Keratinocyte (primary cell): ENCODE data around the gene RALGPS1. TPM values are rescaled to one million over a fixed set of nuclear protein-coding genes. Genes with fewer than 3 reads are reported as not detected.

Source experiments
- DNase-seq: peaks from one replicate; pipeline ENCODE4 v3.0.0-alpha.2; 2011; ENCODE audit warnings: low read depth, missing footprints, low spot score
- FAIRE-seq: peaks from 2 replicates; lab custom pipeline; 2011; peaks lifted over from hg19 to GRCh38; lab: Jason Lieb, UNC
- H2AFZ ChIP-seq: 2 replicates; pipeline ENCODE4 v1.6.0; 2012; ENCODE audit warnings: low read length, control low read depth, inconsistent platforms; ENCODE audit not compliant: control insufficient read depth
- H3K27ac ChIP-seq: 2 replicates; pipeline ENCODE4 v1.5.1; 2011; ENCODE audit warnings: low read length; ENCODE audit not compliant: control insufficient read depth, insufficient read depth
- H3K27me3 ChIP-seq: 3 replicates; pipeline ENCODE4 v1.6.0; 2011; ENCODE audit warnings: low read length; ENCODE audit not compliant: control insufficient read depth, insufficient read depth; ENCODE audit errors: extremely low read depth
- H3K36me3 ChIP-seq, 2 experiments: 2 replicates in 1 of 2; 3 replicates in 1 of 2; pipeline ENCODE4 v1.5.1; 2011; ENCODE audit warnings: low read length in 2 of 2, mild to moderate bottlenecking in 1 of 2; ENCODE audit not compliant: control insufficient read depth in 2 of 2, insufficient read depth in 2 of 2; ENCODE audit errors: extremely low read depth in 1 of 2
- H3K4me1 ChIP-seq: 3 replicates; pipeline ENCODE4 v1.5.1; 2011; ENCODE audit warnings: low read length; ENCODE audit not compliant: control insufficient read depth, insufficient read depth; ENCODE audit errors: extremely low read depth
- H3K4me2 ChIP-seq: 3 replicates; pipeline ENCODE4 v1.6.0; 2011; ENCODE audit warnings: low read depth, low read length; ENCODE audit not compliant: control insufficient read depth, insufficient read depth; ENCODE audit errors: extremely low read depth
- H3K4me3 ChIP-seq, 3 experiments: fragments of 200-600 bp in 1 of 3; sonication (generic) in 1 of 3; 2 replicates in 2 of 3; 3 replicates in 1 of 3; pipeline ENCODE4 v1.5.1; 2011 to 2016; ENCODE audit warnings: low read length in 3 of 3, mild to moderate bottlenecking in 3 of 3, control low read depth in 2 of 3, inconsistent platforms in 1 of 3, low read depth in 1 of 3, mixed read lengths in 1 of 3, mixed run types in 1 of 3, moderate library complexity in 1 of 3; ENCODE audit not compliant: control insufficient read depth in 2 of 3, insufficient read depth in 2 of 3; ENCODE audit errors: extremely low read depth in 1 of 3
- H3K79me2 ChIP-seq: 2 replicates; pipeline ENCODE4 v1.6.0; 2012; ENCODE audit warnings: low read length; ENCODE audit not compliant: control insufficient read depth, insufficient read depth
- H3K9ac ChIP-seq: 3 replicates; pipeline ENCODE4 v1.6.0; 2011; ENCODE audit warnings: low read length; ENCODE audit not compliant: control insufficient read depth, insufficient read depth; ENCODE audit errors: extremely low read depth
- H3K9me1 ChIP-seq: 3 replicates; pipeline ENCODE4 v1.6.0; 2011; ENCODE audit warnings: low read length; ENCODE audit not compliant: control insufficient read depth, insufficient read depth; ENCODE audit errors: extremely low read depth
- H3K9me3 ChIP-seq: 2 replicates; pipeline ENCODE4 v1.5.1; 2012; ENCODE audit warnings: low read depth, low read length; ENCODE audit not compliant: control insufficient read depth
- H4K20me1 ChIP-seq: 3 replicates; pipeline ENCODE4 v1.6.0; 2011; ENCODE audit warnings: low read length; ENCODE audit not compliant: control insufficient read depth, insufficient read depth; ENCODE audit errors: extremely low read depth
- CTCF ChIP-seq, 3 experiments: IDR thresholded peaks in 1 of 3; conservative IDR thresholded peaks in 1 of 3; optimal IDR thresholded peaks in 1 of 3; 2 replicates in 2 of 3; 3 replicates in 1 of 3; pipeline versions ENCODE3 to v1.5.1; 2011; ENCODE audit warnings: low read length in 3 of 3, mild to moderate bottlenecking in 3 of 3, moderate library complexity in 2 of 3, control low read depth in 1 of 3, inconsistent platforms in 1 of 3; ENCODE audit not compliant: insufficient read depth in 2 of 3; ENCODE audit errors: extremely low read depth in 1 of 3
- EZH2 ChIP-seq: IDR thresholded peaks from one replicate; pipeline ENCODE4 v1.6.1; 2012; ENCODE audit warnings: inconsistent platforms, mild to moderate bottlenecking, low read length, moderate library complexity
- dilution Hi-C: fragments of 300-500 bp; cut with MboI; formaldehyde crosslinking; loops from one replicate; pipeline ENCODE4 v1.7.0; 2020; ENCODE audit warnings: low sequenced_read_pairs; ENCODE audit not compliant: extremely low pct_ligation_motif_present
- polyA plus RNA-seq, 5 experiments: library from polyadenylated mRNA; depleted of rRNA in 3 of 5; stranded (reverse) in 3 of 5; stranded (forward) in 1 of 5; unstranded in 1 of 5; fragments of >200 nt; gene quantifications; 1 replicate in 1 of 5; 2 replicates in 3 of 5; 3 replicates in 1 of 5; pipeline versions ENCODE4 v1.2.1 to v1.2.3, GENCODE V29; 2011 to 2012; ENCODE audit warnings: missing spikeins in 2 of 5, low read depth in 1 of 5, low replicate concordance in 1 of 5

The RALGPS1 gene
- polyA plus RNA-seq, 1 donor (not counting 4 experiments of a cell fraction or from before 2014, with no cell fraction given): 0.56 TPM

GRCh38 chr9:127233550-127233949, 319.0 kb downstream of the RALGPS1 start:
- H3K27me3 ChIP-seq: no peaks in the 10 kb centered on the region
- no peaks in the 10 kb centered on the region for H4K20me1 ChIP-seq
- TF ChIP-seq EZH2 (no peak), CTCF (optimal IDR thresholded peaks at IDR 0.05 in 1 of 3, IDR thresholded peaks at IDR 0.05 in 1 of 3, conservative IDR thresholded peaks at IDR 0.05 in 1 of 3; ENCODE audit: extremely low read depth in 1 of 3, insufficient read depth in 2 of 3, low read length in 3 of 3) (no peak)
- no peak for DNase-seq
- no peaks in the 10 kb centered on the region for H3K4me1 ChIP-seq
- H3K4me2 ChIP-seq: no peak overlapping the region
- dilution Hi-C loops: no loop called here
- H3K9me3 ChIP-seq: no peaks in the 10 kb centered on the region
- H3K79me2 ChIP-seq: no peaks in the 10 kb centered on the region
- no peak overlapping the region for H3K27ac ChIP-seq
- H3K9ac ChIP-seq: no peak overlapping the region
- no peaks in the 10 kb centered on the region for H3K9me1 ChIP-seq
- H3K4me3 ChIP-seq: no peak overlapping the region
- H2AFZ ChIP-seq: no peak overlapping the region
- FAIRE-seq: no peak
- no peaks in the 10 kb centered on the region for H3K36me3 ChIP-seq

- dilution Hi-C loops: no loop called here
- no peaks in the 10 kb centered on the region for H3K79me2 ChIP-seq
- FAIRE-seq: no peak
Observed at GRCh38 chr9:127233989-127234388, 319.4 kb downstream of the RALGPS1 start.

More at GRCh38 chr9:127233989-127234388, 319.4 kb downstream of the RALGPS1 start:
- Histone ChIP-seq H3K27me3 (no peaks in the 10 kb centered on the region), H3K9ac (no peak overlapping the region), H2AFZ (no peak overlapping the region), H4K20me1 (no peaks in the 10 kb centered on the region), H3K9me1 (no peaks in the 10 kb centered on the region), H3K27ac (no peak overlapping the region), H3K36me3 (no peaks in the 10 kb centered on the region), H3K4me1 (no peaks in the 10 kb centered on the region), H3K4me2 (no peak overlapping the region), H3K4me3 (no peak overlapping the region), H3K9me3 (no peaks in the 10 kb centered on the region)
- TF ChIP-seq EZH2: no peak
- TF ChIP-seq CTCF (optimal IDR thresholded peaks at IDR 0.05 in 1 of 3, IDR thresholded peaks at IDR 0.05 in 1 of 3, conservative IDR thresholded peaks at IDR 0.05 in 1 of 3; ENCODE audit: extremely low read depth in 1 of 3, insufficient read depth in 2 of 3, low read length in 3 of 3): no peak
- no peak for DNase-seq
